ENCODE results near the gene NAGPA.
"Not testable (repeated sequence)": the region's sequence is repeated elsewhere in the genome, so short reads cannot be mapped to it uniquely, and the experiment has no call there.

NAGPA gene

GRCh38 chr16:5033256-5034166 is at the start of gene NAGPA:
NAGPA (minus strand) TSS chr16:5033935; CDS start chr16:5033914, 21 bp downstream.
- DNase-seq: peak; percentile 10

GRCh38 chr16:5080996-5081395 is 47.3 kb upstream of the NAGPA start:
- not testable (repeated sequence) for DNase-seq

GRCh38 chr16:5080461-5080860 is 46.7 kb upstream of the NAGPA start:
- not testable (repeated sequence) for DNase-seq

GRCh38 chr16:5078626-5079025 is 44.9 kb upstream of the NAGPA start:
- DNase-seq: no peak

- DNase-seq: no peak
Measured at GRCh38 chr16:5077304-5077703, 43.6 kb upstream of the NAGPA start.

- DNase-seq: no peak
Measured at GRCh38 chr16:5075637-5076036, 41.9 kb upstream of the NAGPA start.

- not testable (repeated sequence) for DNase-seq
Measured at GRCh38 chr16:5073771-5074170, 40.0 kb upstream of the NAGPA start.

- DNase-seq: no peak
Measured at GRCh38 chr16:5073279-5073629, 39.5 kb upstream of the NAGPA start.

- DNase-seq: no peak
Measured at GRCh38 chr16:5072334-5073278, 38.9 kb upstream of the NAGPA start.

- peak; percentile 60 for DNase-seq
Measured at GRCh38 chr16:5071681-5072333, 38.1 kb upstream of the NAGPA start, which contains the start of gene ALG1. ALG1 (plus strand) TSS chr16:5071843; CDS start chr16:5071850, 7 bp downstream.

- no peak for DNase-seq
Measured at GRCh38 chr16:5071341-5071680, 37.6 kb upstream of the NAGPA start.

- no peak for DNase-seq
Measured at GRCh38 chr16:5070431-5071186, 36.9 kb upstream of the NAGPA start.

GRCh38 chr16:5069854-5070253 is 36.1 kb upstream of the NAGPA start:
- DNase-seq: no peak

GRCh38 chr16:5069048-5069447 is 35.3 kb upstream of the NAGPA start:
- no peak for DNase-seq

- no peak for DNase-seq
Measured at GRCh38 chr16:5066511-5066910, 32.8 kb upstream of the NAGPA start.

GRCh38 chr16:5065813-5066212 is 32.1 kb upstream of the NAGPA start, which contains the start of gene C16orf89:
C16orf89 (minus strand) TSS chr16:5065956; CDS start chr16:5065908, 48 bp downstream.
- DNase-seq: no peak

GRCh38 chr16:5065326-5065725 is 31.6 kb upstream of the NAGPA start:
- DNase-seq: no peak

GRCh38 chr16:5064915-5065314 is 31.2 kb upstream of the NAGPA start:
- DNase-seq: no peak

GRCh38 chr16:5062790-5063765 is 29.3 kb upstream of the NAGPA start:
- no peak for DNase-seq

- DNase-seq: no peak
Measured at GRCh38 chr16:5062051-5062450, 28.3 kb upstream of the NAGPA start.

- DNase-seq: no peak
Measured at GRCh38 chr16:5060073-5060641, 26.4 kb upstream of the NAGPA start.
